H1 (cell line): ENCODE data around the gene CAPN15.

Source experiments
- CBX8 ChIP-seq: fragments of 300-800, 300-1000 bp; sonication (generic); IDR thresholded peaks from 2 replicates; pipeline ENCODE4 v1.7.1; 2016; ENCODE audit warnings: low read depth, low read length, borderline replicate concordance
- CHD7 ChIP-seq: fragments of 300-600 bp; sonication (generic); IDR thresholded peaks from 2 replicates; pipeline ENCODE4 v1.7.1; 2012; ENCODE audit warnings: low read length, moderate library complexity, mild to moderate bottlenecking, inconsistent platforms; ENCODE audit not compliant: insufficient replicate concordance
- CTCF ChIP-seq, 3 experiments: IDR thresholded peaks; 1 replicate in 2 of 3; 2 replicates in 1 of 3; pipeline versions ENCODE4 v1.5.1 to v1.6.1; 2011; ENCODE audit warnings: low read length in 3 of 3, mild to moderate bottlenecking in 3 of 3, inconsistent platforms in 2 of 3, low read depth in 1 of 3, moderate library complexity in 1 of 3; ENCODE audit not compliant: insufficient read depth in 1 of 3; ENCODE audit errors: control extremely low read depth in 1 of 3
- EP300 ChIP-seq, 2 experiments: IDR thresholded peaks; 1 replicate in 1 of 2; 2 replicates in 1 of 2; pipeline ENCODE4 v1.6.1; 2011 to 2012; ENCODE audit warnings: low read depth in 2 of 2, low read length in 2 of 2, mild to moderate bottlenecking in 2 of 2, borderline replicate concordance in 1 of 2, inconsistent platforms in 1 of 2, moderate library complexity in 1 of 2
- POLR2A ChIP-seq, 2 experiments: IDR thresholded peaks; 1 replicate in 1 of 2; 2 replicates in 1 of 2; pipeline ENCODE4 v1.6.1; 2011; ENCODE audit warnings: low read depth in 2 of 2, low read length in 2 of 2, mild to moderate bottlenecking in 2 of 2; ENCODE audit errors: control extremely low read depth in 1 of 2
- TAF1 ChIP-seq: IDR thresholded peaks from 2 replicates; pipeline ENCODE4 v1.6.1; 2011; ENCODE audit warnings: mild to moderate bottlenecking, low read depth, low read length

GRCh38 chr16:583815-584591 is 56.5 kb downstream of the CAPN15 start:
- TF ChIP-seq EP300 (IDR thresholded peaks at IDR 0.05; ENCODE audit: borderline replicate concordance in 1 of 2, low read depth in 2 of 2, low read length in 2 of 2) (no peak), CTCF (IDR thresholded peaks at IDR 0.05; ENCODE audit: control extremely low read depth in 1 of 3, insufficient read depth in 1 of 3, low read depth in 1 of 3, low read length in 3 of 3) (no peak), POLR2A (IDR thresholded peaks at IDR 0.05; ENCODE audit: control extremely low read depth in 1 of 2, low read depth in 2 of 2, low read length in 2 of 2) (no peak), CBX8 (no peak), TAF1 (no peak), CHD7 (no peak)
